Neural cell (in vitro differentiated cells): ENCODE data around the gene TRAPPC10. TPM values are rescaled to one million over a fixed set of nuclear protein-coding genes. Genes with fewer than 3 reads are reported as not detected.

Experiments
- H2AFZ ChIP-seq: fragments of 200-600, 300-800 bp; sonication (generic), shearing (Covaris generic); 2 replicates; pipeline ENCODE4 v1.6.0; 2014; ENCODE audit warnings: low read depth, mild to moderate bottlenecking, antibody characterized with exemption, low read length, moderate library complexity
- H3F3A ChIP-seq: fragments of 200-600 bp; shearing (Covaris generic); 2 replicates; pipeline ENCODE4 v1.6.1; 2016; ENCODE audit warnings: mild to moderate bottlenecking, moderate library complexity, mixed read lengths, antibody characterized with exemption, low read length; ENCODE audit not compliant: insufficient read depth, poor library complexity, severe bottlenecking
- H3K27ac ChIP-seq: fragments of 200-600, 300-800 bp; sonication (generic), shearing (Covaris generic); 2 replicates; pipeline ENCODE4 v1.5.1; 2014; ENCODE audit warnings: mild to moderate bottlenecking, low read length, moderate library complexity
- H3K27me3 ChIP-seq: fragments of 300-800, 200-600 bp; sonication (generic), shearing (Covaris generic); 2 replicates; pipeline ENCODE4 v1.6.0; 2014; ENCODE audit warnings: mild to moderate bottlenecking, low read depth, low read length, moderate library complexity; ENCODE audit not compliant: insufficient read depth
- H3K36me3 ChIP-seq: fragments of 300-800, 200-600 bp; sonication (generic), shearing (Covaris generic); 2 replicates; pipeline ENCODE4 v1.5.1; 2014; ENCODE audit warnings: mild to moderate bottlenecking, antibody characterized with exemption, low read length, moderate library complexity; ENCODE audit not compliant: insufficient read depth
- H3K4me2 ChIP-seq: fragments of 300-800, 200-600 bp; sonication (generic), shearing (Covaris generic); 2 replicates; pipeline ENCODE4 v1.6.0; 2014; ENCODE audit warnings: mild to moderate bottlenecking, low read length
- H3K4me3 ChIP-seq: fragments of 300-800, 200-600 bp; sonication (generic), shearing (Covaris generic); 2 replicates; pipeline ENCODE4 v1.5.1; 2014; ENCODE audit warnings: mild to moderate bottlenecking, low read length, moderate library complexity
- H3K79me2 ChIP-seq: fragments of 200-600 bp; shearing (Covaris generic); replicated peaks from 2 replicates; pipeline ENCODE4 v1.6.0; 2014; ENCODE audit warnings: mild to moderate bottlenecking, low read length, moderate library complexity; ENCODE audit not compliant: insufficient read depth
- H3K9ac ChIP-seq: fragments of 300-800, 200-600 bp; sonication (generic), shearing (Covaris generic); 2 replicates; pipeline ENCODE4 v1.6.1; 2016; ENCODE audit warnings: mild to moderate bottlenecking, low read length, mixed read lengths
- H3K9me2 ChIP-seq: fragments of 200-600 bp; shearing (Covaris generic); 2 replicates; pipeline ENCODE4 v1.6.1; 2016; ENCODE audit warnings: mild to moderate bottlenecking, low read length, mixed read lengths; ENCODE audit not compliant: insufficient read depth
- H3K9me3 ChIP-seq: fragments of 200-600, 300-800 bp; sonication (generic), shearing (Covaris generic); 2 replicates; pipeline ENCODE4 v1.6.1; 2016; ENCODE audit warnings: mild to moderate bottlenecking, mixed run types, low read length, moderate library complexity, mixed read lengths
- H4K20me1 ChIP-seq: fragments of 200-600 bp; shearing (Covaris generic); 2 replicates; pipeline ENCODE4 v1.6.1; 2016; ENCODE audit warnings: mild to moderate bottlenecking, mixed run types; ENCODE audit not compliant: insufficient read depth
- CTCF ChIP-seq: fragments of 450-650 bp; IDR thresholded peaks from 2 replicates; pipeline ENCODE4 v1.5.1; 2014; ENCODE audit warnings: antibody characterized with exemption, mild to moderate bottlenecking, moderate library complexity; ENCODE audit not compliant: poor library complexity, severe bottlenecking
- EP300 ChIP-seq: fragments of 450-650 bp; conservative IDR thresholded peaks from 2 replicates; pipeline ENCODE4 v1.6.1; 2014; ENCODE audit warnings: antibody characterized with exemption, mild to moderate bottlenecking, moderate library complexity; ENCODE audit not compliant: poor library complexity, severe bottlenecking
- EZH2 ChIP-seq: fragments of 200-600, 300-800 bp; shearing (Covaris generic), sonication (generic); IDR thresholded peaks from 2 replicates; pipeline ENCODE4 v1.6.1; 2014; ENCODE audit warnings: antibody characterized with exemption, low read length, borderline replicate concordance, mild to moderate bottlenecking; ENCODE audit not compliant: insufficient read depth, poor library complexity, severe bottlenecking
- MXI1 ChIP-seq: fragments of 450-650 bp; conservative IDR thresholded peaks from 2 replicates; pipeline ENCODE4 v1.6.1; 2014; ENCODE audit warnings: antibody characterized with exemption, mild to moderate bottlenecking; ENCODE audit not compliant: poor library complexity, severe bottlenecking
- POLR2AphosphoS5 ChIP-seq: IDR thresholded peaks from 2 replicates; pipeline ENCODE4 v1.6.1; 2012
- RAD21 ChIP-seq: fragments of 450-650 bp; conservative IDR thresholded peaks from 2 replicates; pipeline ENCODE4 v1.6.1; 2014; ENCODE audit warnings: antibody characterized with exemption, mild to moderate bottlenecking, moderate library complexity
- REST ChIP-seq: IDR thresholded peaks from 2 replicates; pipeline ENCODE4 v1.6.1; 2012; ENCODE audit warnings: borderline replicate concordance
- SMC3 ChIP-seq: fragments of 450-650 bp; conservative IDR thresholded peaks from 2 replicates; pipeline ENCODE4 v1.6.1; 2014; ENCODE audit warnings: antibody characterized with exemption, mild to moderate bottlenecking, moderate library complexity; ENCODE audit not compliant: poor library complexity
- TAF1 ChIP-seq: IDR thresholded peaks from 2 replicates; pipeline ENCODE4 v1.6.1; 2012; ENCODE audit warnings: low read depth
- polyA plus RNA-seq: library from polyadenylated mRNA; depleted of rRNA; stranded (reverse); fragments of >200 nt; gene quantifications from 2 replicates; pipeline ENCODE4 v1.2.3, GENCODE V29; 2014

Gene TRAPPC10
- polyA plus RNA-seq, 1 donor from 2014 or later, result 17.8 TPM

- Histone ChIP-seq H3F3A (no peaks in the 10 kb centered on the region), H3K79me2 (no peaks in the 10 kb centered on the region), H3K9ac (no peak overlapping the region), H2AFZ (no peak overlapping the region), H3K27ac (no peak overlapping the region), H4K20me1 (no peaks in the 10 kb centered on the region), H3K4me2 (no peak overlapping the region), H3K36me3 (no peaks in the 10 kb centered on the region), H3K9me2 (no peaks in the 10 kb centered on the region), H3K27me3 (no peaks in the 10 kb centered on the region), H3K9me3 (no peaks in the 10 kb centered on the region), H3K4me3 (no peak overlapping the region)
- TF ChIP-seq RAD21, result no peak
- TF ChIP-seq EZH2, result no peak
- TF ChIP-seq EP300, result no peak
- TF ChIP-seq POLR2AphosphoS5, result no peak
- no peak for TF ChIP-seq REST
- no peak for TF ChIP-seq SMC3
- no peak for TF ChIP-seq MXI1
- no peak for TF ChIP-seq TAF1
- no peak for TF ChIP-seq CTCF
These were observed 29.5 kb upstream of the TRAPPC10 start for GRCh38 chr21:43982489-43983078.

GRCh38 chr21:43983390-43983789 lies 28.7 kb upstream of the TRAPPC10 start:
- no peaks in the 10 kb centered on the region for H3K79me2 ChIP-seq
- no peaks in the 10 kb centered on the region for H3K36me3 ChIP-seq

More at GRCh38 chr21:43983390-43983789, 28.7 kb upstream of the TRAPPC10 start:
- Histone ChIP-seq H3K4me3 (no peak overlapping the region), H2AFZ (no peak overlapping the region), H4K20me1 (no peaks in the 10 kb centered on the region), H3K9ac (no peak overlapping the region), H3K27me3 (no peaks in the 10 kb centered on the region), H3K9me2 (no peaks in the 10 kb centered on the region), H3F3A (no peaks in the 10 kb centered on the region), H3K27ac (no peak overlapping the region), H3K9me3 (no peaks in the 10 kb centered on the region), H3K4me2 (no peak overlapping the region)
- TF ChIP-seq TAF1, result no peak
- TF ChIP-seq REST, result no peak
- TF ChIP-seq MXI1, result no peak
- TF ChIP-seq SMC3, result no peak
- no peak for TF ChIP-seq EZH2
- no peak for TF ChIP-seq POLR2AphosphoS5
- TF ChIP-seq EP300, result no peak
- TF ChIP-seq RAD21, result no peak
- no peak for TF ChIP-seq CTCF
